GM12801 (cell line): ENCODE measurements around the gene TTC33.

Experiments
- CTCF ChIP-seq: IDR thresholded peaks from one replicate; pipeline ENCODE4 v1.5.1; 2011; ENCODE audit warnings: control low read depth; ENCODE audit not compliant: insufficient read length; ENCODE audit errors: extremely low read depth

TTC33 gene

DNA sequence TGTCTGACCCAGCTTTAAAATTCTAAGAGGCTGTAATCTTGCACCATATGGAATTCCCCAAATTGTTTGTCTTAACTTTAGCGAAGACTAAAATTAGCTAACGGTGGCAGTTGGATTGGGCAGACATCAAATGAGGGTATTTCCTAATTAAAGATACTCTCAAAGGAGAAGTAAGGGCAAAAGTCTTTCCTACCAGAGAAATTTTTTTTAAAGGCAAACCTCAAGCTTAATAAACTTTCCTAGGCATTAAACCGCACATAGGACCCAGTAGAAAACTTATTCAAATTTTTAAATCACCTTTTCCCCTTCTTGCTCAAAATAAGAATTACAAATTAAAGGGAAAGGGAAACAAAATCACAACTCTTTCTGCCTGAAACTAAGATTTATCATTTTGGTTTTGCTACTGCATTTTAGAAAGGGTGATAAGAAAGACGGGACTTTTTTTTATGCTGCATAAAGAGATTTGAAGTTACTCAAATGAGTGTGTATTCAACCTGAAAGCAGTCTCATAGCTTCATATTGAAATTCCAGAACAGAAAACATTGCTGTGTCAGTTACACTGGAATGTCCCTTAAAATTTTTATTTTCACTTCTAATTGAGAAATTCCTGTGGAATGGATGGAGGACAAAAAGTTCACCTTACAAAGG is 265.2 kb downstream of the TTC33 start:
- TF ChIP-seq CTCF, result no peak

GRCh38 chr5:40489421-40489820 is 266.3 kb downstream of the TTC33 start:
- no peak for TF ChIP-seq CTCF

GRCh38 chr5:40486437-40487275 is 269.1 kb downstream of the TTC33 start:
- no peak for TF ChIP-seq CTCF

GRCh38 chr5:40485021-40485998 is 270.5 kb downstream of the TTC33 start:
- TF ChIP-seq CTCF, result no peak

DNA sequence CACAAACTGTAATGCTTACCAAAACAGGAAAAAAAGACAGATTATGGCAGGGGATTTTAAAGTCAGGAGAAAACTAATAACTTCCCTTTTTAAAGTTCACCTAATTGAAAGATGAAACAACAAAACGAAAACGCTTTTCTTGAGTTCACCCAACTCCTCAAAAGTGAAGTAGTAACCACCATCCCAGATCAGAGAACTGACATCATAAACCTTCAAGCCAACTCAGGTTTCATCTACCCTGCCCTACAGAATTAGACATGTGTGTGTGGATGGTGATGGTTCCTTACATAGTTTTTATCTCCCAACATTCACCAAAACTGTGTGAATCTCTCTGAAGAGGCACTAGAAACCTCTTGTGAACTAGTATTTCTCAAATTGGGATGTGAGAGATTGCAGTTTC is 271.3 kb downstream of the TTC33 start:
- no peak for TF ChIP-seq CTCF

DNA sequence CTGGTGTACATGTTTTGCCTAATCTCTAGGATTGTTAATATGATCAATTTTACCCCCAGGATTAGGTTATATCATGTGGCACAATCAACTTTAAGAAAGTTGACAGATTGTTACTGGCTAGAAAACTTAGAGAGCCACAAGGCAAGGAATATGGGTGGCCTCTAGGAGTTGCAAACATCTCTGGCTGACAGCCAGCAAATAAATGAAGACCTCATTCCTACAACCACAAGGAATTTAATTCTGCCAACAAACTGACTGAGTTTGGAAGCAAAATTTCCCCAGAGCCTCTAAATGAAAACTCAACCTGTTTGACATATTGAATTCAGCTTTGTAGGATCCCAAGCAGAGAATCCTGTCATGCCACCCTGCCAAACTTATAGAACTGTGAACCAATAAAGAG is 272.4 kb downstream of the TTC33 start:
- no peak for TF ChIP-seq CTCF

GRCh38 chr5:40481241-40481640 is 274.5 kb downstream of the TTC33 start:
- no peak for TF ChIP-seq CTCF
